Activated CD8-positive, alpha-beta T cell treated with anti-CD3 and anti-CD28 coated beads, Interleukin-2, amount 10 ng/mL, durations not matched to agents 7 days and 5 days (primary cell): ENCODE data around the gene RAD51B. TPM values are rescaled to one million over a fixed set of nuclear protein-coding genes. Genes with fewer than 3 reads are reported as not detected.

Source experiments
- ATAC-seq: fragments of 150-1000 bp; cut with Tn5 transposase; one replicate; pipeline ENCODE4 v1.10.0; 2021; ENCODE audit warnings: moderate library complexity
- CTCF ChIA-PET: fragments of 350-600 bp; sonication (Branson Sonifier 250); formaldehyde crosslinking; loops from one replicate; lab custom pipeline; 2021; ENCODE audit warnings: antibody characterized with exemption; lab: Charles Lee
- POLR2A ChIA-PET: fragments of 350-600 bp; sonication (Branson Sonifier 250); formaldehyde crosslinking; loops from one replicate; lab custom pipeline; 2021; ENCODE audit warnings: antibody characterized with exemption; lab: Charles Lee
- DNase-seq: peaks from one replicate; pipeline ENCODE4 v3.0.0-alpha.2; 2020
- H3K27ac Mint-ChIP-seq: one replicate; pipeline ENCODE4 v1.8.0; 2021; ENCODE audit warnings: mild to moderate bottlenecking, mixed read lengths
- H3K27me3 Mint-ChIP-seq: one replicate; pipeline ENCODE4 v1.8.0; 2021; ENCODE audit warnings: low read depth, mixed read lengths
- H3K36me3 Mint-ChIP-seq: one replicate; pipeline ENCODE4 v1.8.0; 2021; ENCODE audit warnings: low read depth, mixed read lengths
- H3K4me1 Mint-ChIP-seq: one replicate; pipeline ENCODE4 v1.8.0; 2021; ENCODE audit warnings: low read depth, mixed read lengths
- H3K4me3 Mint-ChIP-seq: one replicate; pipeline ENCODE4 v1.8.0; 2021; ENCODE audit warnings: mild to moderate bottlenecking, mixed read lengths
- H3K9me3 Mint-ChIP-seq: one replicate; pipeline ENCODE4 v1.8.0; 2022; ENCODE audit warnings: mixed read lengths; ENCODE audit not compliant: insufficient read depth
- total RNA-seq, 2 experiments: library from RNA; stranded (reverse); gene quantifications; one replicate each; pipeline ENCODE4 v1.2.3, GENCODE V29; 2021

RAD51B gene
- total RNA-seq, 2 experiments from 2014 or later = 34.1 to 38.8 TPM

DNA sequence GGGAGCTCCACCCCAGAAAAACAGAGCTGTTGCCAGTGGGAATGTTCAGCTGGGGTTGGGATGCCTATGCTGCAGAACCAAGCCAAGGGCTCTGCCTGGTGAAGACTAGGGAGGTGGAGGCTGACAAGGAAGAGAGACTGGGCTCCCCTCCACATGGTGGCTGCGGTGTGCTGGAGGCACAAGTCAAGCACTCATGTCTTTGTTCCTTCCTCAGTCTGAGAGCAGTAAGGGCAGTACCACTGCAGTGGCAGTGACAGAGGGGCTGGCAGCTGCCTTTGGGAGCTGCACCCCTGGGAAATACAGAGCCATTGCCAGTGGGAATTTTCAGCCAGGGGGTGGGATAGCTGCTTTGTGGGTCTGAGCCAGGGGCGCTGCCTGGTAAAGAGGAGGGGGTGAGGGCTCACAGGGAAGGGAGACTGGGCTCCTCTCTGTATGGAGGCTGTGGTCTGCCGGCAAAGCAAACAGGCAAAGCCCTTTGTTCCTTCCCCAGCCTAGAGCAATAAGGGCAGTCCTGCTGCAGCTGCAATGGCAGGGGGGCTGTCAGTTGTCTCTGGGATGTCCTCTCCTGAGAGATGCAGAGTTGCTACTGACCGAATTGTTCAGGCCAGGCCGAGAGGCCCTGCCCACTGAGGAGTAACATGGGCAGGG lies 255.9 kb downstream of the RAD51B start:
- Mint-ChIP-seq H3K36me3 (peaks cover 15% of the 10 kb centered on the region), H3K27me3 (no peaks in the 10 kb centered on the region), H3K4me1 (no peaks in the 10 kb centered on the region), H3K9me3 (peaks cover 19% of the 10 kb centered on the region), H3K4me3 (no peak overlapping the region), H3K27ac (no peak overlapping the region)
- ChIA-PET POLR2A (no interaction called here), CTCF (interaction anchor here (1.1 kb wide), 1 partner anchor 10 kb away, joined by 7 read pairs; no protein-coding TSS in a partner anchor)
- no peak for DNase-seq
- ATAC-seq = no peak

- ATAC-seq = no peak
- H3K27ac Mint-ChIP-seq = no peak overlapping the region
These were observed 256.9 kb downstream of the RAD51B start for GRCh38 chr14:68076451-68076850.

DNA sequence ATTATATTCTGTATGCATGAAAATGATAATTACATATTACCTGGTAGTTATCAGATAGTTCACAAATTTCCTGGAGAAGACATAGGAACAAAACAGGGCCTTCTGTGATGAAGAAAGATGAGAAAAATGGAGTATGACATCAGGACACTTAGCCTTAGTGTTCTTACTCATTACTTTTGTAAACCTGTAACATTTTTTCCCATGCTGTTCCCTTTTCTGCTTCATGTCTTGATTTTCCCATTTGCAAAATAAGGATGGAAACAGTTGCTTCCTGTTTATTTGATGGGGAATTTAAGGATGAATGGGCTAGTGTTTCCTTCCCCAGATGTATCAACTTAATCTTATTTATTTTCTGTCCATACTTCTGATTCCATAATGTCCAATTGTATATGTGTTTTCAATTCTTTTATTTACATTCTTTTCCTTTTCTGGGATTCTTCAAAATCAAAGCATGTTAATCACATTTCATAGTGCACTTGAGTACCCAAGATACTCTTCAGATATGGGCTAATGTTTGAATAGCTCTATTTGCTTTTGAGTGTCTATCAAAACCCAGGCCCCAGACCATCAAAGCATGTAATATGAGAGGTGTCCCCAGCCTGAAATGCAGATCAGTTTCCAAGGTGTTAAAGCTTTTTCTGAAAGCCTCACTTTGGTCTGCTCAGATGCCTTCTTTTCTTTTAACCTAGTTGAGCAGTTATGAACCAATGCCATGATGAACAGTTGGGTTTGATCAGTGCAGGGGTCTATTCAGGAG lies 260.5 kb downstream of the RAD51B start:
- ATAC-seq (no peak), DNase-seq (no peak)
- no peak overlapping the region for H3K27ac Mint-ChIP-seq
- no peaks in the 10 kb centered on the region for H3K9me3 Mint-ChIP-seq
- H3K36me3 Mint-ChIP-seq = no peaks in the 10 kb centered on the region
- ChIA-PET CTCF (no interaction called here), POLR2A (no interaction called here)
- no peak overlapping the region for H3K4me3 Mint-ChIP-seq
- no peaks in the 10 kb centered on the region for H3K27me3 Mint-ChIP-seq
- H3K4me1 Mint-ChIP-seq = no peaks in the 10 kb centered on the region

More at GRCh38 chr14:68076451-68076850, 256.9 kb downstream of the RAD51B start:
- DNase-seq = no peak
- CTCF ChIA-PET = interaction anchor here (1.1 kb wide), 1 partner anchor 9 kb away, joined by 7 read pairs; no protein-coding TSS in a partner anchor
- Mint-ChIP-seq H3K4me1 (no peaks in the 10 kb centered on the region), H3K4me3 (no peak overlapping the region), H3K9me3 (peaks cover 19% of the 10 kb centered on the region), H3K27me3 (no peaks in the 10 kb centered on the region), H3K36me3 (peaks cover 15% of the 10 kb centered on the region)
- POLR2A ChIA-PET = no interaction called here

GRCh38 chr14:68081489-68081888 lies 261.9 kb downstream of the RAD51B start:
- ChIA-PET CTCF (no interaction called here), POLR2A (no interaction called here)
- no peak for ATAC-seq
- Mint-ChIP-seq H3K27ac (no peak overlapping the region), H3K4me3 (no peak overlapping the region), H3K4me1 (no peaks in the 10 kb centered on the region), H3K9me3 (no peaks in the 10 kb centered on the region), H3K27me3 (no peaks in the 10 kb centered on the region), H3K36me3 (no peaks in the 10 kb centered on the region)
- DNase-seq = no peak

DNA sequence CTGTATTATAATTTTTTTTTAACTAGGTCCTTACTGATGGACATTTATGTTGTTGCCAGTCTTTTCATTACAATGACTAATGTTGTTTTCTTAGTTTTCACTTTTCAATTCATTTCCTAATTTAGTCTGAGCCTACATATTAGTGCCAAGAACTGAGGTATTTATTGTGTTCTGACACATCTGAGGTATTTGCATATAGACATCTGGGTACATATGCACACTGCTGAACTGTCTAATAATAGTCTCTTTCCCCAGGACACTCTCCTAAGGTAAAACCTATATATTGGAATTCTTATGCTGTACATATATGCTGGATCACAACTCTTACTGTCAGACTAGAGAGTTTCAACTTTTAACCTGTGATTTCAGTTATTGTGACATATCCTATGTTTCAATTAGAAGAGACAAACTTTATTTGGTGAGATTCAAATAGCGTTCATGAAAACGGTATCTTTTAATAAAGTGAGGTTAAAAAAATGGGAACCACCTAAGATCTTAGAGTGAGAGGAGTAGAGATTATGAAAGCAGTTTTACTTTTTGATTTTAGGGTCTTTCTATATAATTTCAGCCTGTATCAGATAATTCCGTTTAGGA lies 263.2 kb downstream of the RAD51B start:
- ChIA-PET CTCF (no interaction called here), POLR2A (no interaction called here)
- H3K36me3 Mint-ChIP-seq = no peaks in the 10 kb centered on the region
- ATAC-seq (no peak), DNase-seq (no peak)
- no peaks in the 10 kb centered on the region for H3K4me1 Mint-ChIP-seq
- H3K27ac Mint-ChIP-seq = no peak overlapping the region
- no peaks in the 10 kb centered on the region for H3K27me3 Mint-ChIP-seq
- no peaks in the 10 kb centered on the region for H3K9me3 Mint-ChIP-seq
- no peak overlapping the region for H3K4me3 Mint-ChIP-seq

GRCh38 chr14:68084256-68084655 lies 264.7 kb downstream of the RAD51B start:
- Mint-ChIP-seq H3K9me3 (no peaks in the 10 kb centered on the region), H3K36me3 (no peaks in the 10 kb centered on the region), H3K4me1 (peaks cover 2% of the 10 kb centered on the region), H3K27ac (no peak overlapping the region), H3K4me3 (no peak overlapping the region), H3K27me3 (no peaks in the 10 kb centered on the region)
- ChIA-PET POLR2A (no interaction called here), CTCF (interaction anchor here (0.9 to 1.7 kb wide), 3 partner anchors 8 to 730 kb away, joined by 3 to 7 read pairs (median 4); no protein-coding TSS in a partner anchor)
- ATAC-seq (no peak), DNase-seq (no peak)

DNA sequence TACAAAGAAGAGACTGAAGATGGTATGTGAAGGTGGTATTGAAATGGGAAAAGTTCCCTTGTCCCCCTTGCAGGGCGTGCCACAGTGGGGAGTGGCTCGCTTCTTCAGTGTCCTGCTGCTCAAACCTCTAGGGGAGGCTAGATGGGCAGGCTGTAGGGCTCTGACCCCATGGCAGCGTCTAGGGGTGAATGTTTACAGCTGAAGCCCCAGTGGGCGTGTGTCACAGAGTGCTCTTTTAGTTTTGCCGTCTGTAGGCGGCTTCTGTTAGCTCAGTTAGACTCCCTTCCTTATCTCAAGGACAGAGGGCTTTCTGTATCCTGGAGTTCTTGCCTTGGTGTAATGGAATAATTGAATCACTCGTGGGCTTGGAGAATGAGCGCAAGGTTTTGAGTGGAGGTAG lies 266.2 kb downstream of the RAD51B start:
- no peaks in the 10 kb centered on the region for H3K9me3 Mint-ChIP-seq
- ChIA-PET POLR2A (no interaction called here), CTCF (interaction anchor here (1.7 kb wide), 1 partner anchor 10 kb away, joined by 7 read pairs; no protein-coding TSS in a partner anchor)

GRCh38 chr14:68088451-68088854 lies 268.9 kb downstream of the RAD51B start:
- Mint-ChIP-seq H3K36me3 (peaks cover 3% of the 10 kb centered on the region), H3K4me1 (peaks cover 2% of the 10 kb centered on the region), H3K4me3 (no peak overlapping the region), H3K9me3 (no peaks in the 10 kb centered on the region), H3K27me3 (no peaks in the 10 kb centered on the region), H3K27ac (no peak overlapping the region)
- POLR2A ChIA-PET = no interaction called here
- ATAC-seq (no peak), DNase-seq (no peak)
- CTCF ChIA-PET = interaction anchor here (0.9 to 1.0 kb wide), 2 partner anchors 701 to 756 kb away, joined by 3 to 4 read pairs; no protein-coding TSS in a partner anchor

More for the DNA sequence above, 266.2 kb downstream of the RAD51B start:
- H3K4me1 Mint-ChIP-seq = peaks cover 2% of the 10 kb centered on the region
- DNase-seq (no peak), ATAC-seq (no peak)
- H3K4me3 Mint-ChIP-seq = no peak overlapping the region
- H3K36me3 Mint-ChIP-seq = no peaks in the 10 kb centered on the region
- no peak overlapping the region for H3K27ac Mint-ChIP-seq
- no peaks in the 10 kb centered on the region for H3K27me3 Mint-ChIP-seq

GRCh38 chr14:68089146-68089731 lies 269.7 kb downstream of the RAD51B start:
- Mint-ChIP-seq H3K27me3 (no peaks in the 10 kb centered on the region), H3K4me3 (no peak overlapping the region), H3K27ac (no peak overlapping the region), H3K9me3 (no peaks in the 10 kb centered on the region), H3K4me1 (peaks cover 2% of the 10 kb centered on the region), H3K36me3 (peaks cover 3% of the 10 kb centered on the region)
- DNase-seq = no peak
- ChIA-PET CTCF (interaction anchor here (0.9 kb wide), 1 partner anchor 755 kb away, joined by 3 read pairs; no protein-coding TSS in a partner anchor), POLR2A (no interaction called here)
- no peak for ATAC-seq

- ChIA-PET POLR2A (no interaction called here), CTCF (no interaction called here)
- H3K27ac Mint-ChIP-seq = no peak overlapping the region
- peaks cover 5% of the 10 kb centered on the region for H3K9me3 Mint-ChIP-seq
- H3K36me3 Mint-ChIP-seq = peaks cover 6% of the 10 kb centered on the region
- DNase-seq (no peak), ATAC-seq (no peak)
- H3K4me1 Mint-ChIP-seq = no peaks in the 10 kb centered on the region
- no peaks in the 10 kb centered on the region for H3K27me3 Mint-ChIP-seq
- no peak overlapping the region for H3K4me3 Mint-ChIP-seq
These were observed 274.6 kb downstream of the RAD51B start for GRCh38 chr14:68094158-68094557.

DNA sequence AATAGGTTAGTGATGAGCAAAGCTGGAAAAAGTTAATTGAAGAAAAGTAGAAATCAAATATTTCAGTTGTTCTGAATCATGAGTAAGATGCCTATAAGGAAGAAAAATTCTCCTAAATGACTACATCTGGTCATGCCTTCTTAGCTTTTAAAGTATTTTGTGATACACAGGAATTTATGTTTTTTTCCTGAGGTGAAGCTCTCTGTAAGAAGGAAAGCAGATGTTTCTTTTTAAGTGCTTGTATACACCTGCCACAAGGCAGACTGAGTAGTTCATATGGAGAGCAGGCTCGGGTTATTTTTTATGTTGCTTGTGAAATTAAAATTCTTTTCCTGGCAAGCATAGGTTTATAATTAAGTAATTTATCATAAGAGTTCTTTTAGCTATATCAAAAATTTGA lies 275.2 kb downstream of the RAD51B start:
- ATAC-seq (no peak), DNase-seq (no peak)
- H3K4me3 Mint-ChIP-seq = no peak overlapping the region
- peaks cover 10% of the 10 kb centered on the region for H3K36me3 Mint-ChIP-seq
- POLR2A ChIA-PET = no interaction called here
- H3K4me1 Mint-ChIP-seq = no peaks in the 10 kb centered on the region
- H3K27ac Mint-ChIP-seq = no peak overlapping the region
- H3K27me3 Mint-ChIP-seq = no peaks in the 10 kb centered on the region
- peaks cover 10% of the 10 kb centered on the region for H3K9me3 Mint-ChIP-seq
- CTCF ChIA-PET = interaction anchor here (1.0 kb wide), 1 partner anchor 116 kb away, joined by 3 read pairs; no protein-coding TSS in a partner anchor
